KOPT-K1 (cell line): ENCODE results near the gene TMEM229B.

Experiments used
- H3K27ac ChIP-seq: fragments of 200-600 bp; sonication (generic); 2 replicates; pipeline ENCODE4 v1.5.1; 2016; ENCODE audit warnings: antibody characterized with exemption, mild to moderate bottlenecking, low read depth, low read length; ENCODE audit not compliant: poor library complexity, severe bottlenecking
- H3K36me3 ChIP-seq: fragments of 200-600 bp; sonication (generic); 2 replicates; pipeline ENCODE4 v1.5.1; 2017; ENCODE audit warnings: antibody characterized with exemption, mild to moderate bottlenecking, low read length, moderate library complexity; ENCODE audit not compliant: insufficient read depth
- H3K9me3 ChIP-seq: fragments of 200-600 bp; sonication (generic); 2 replicates; pipeline ENCODE4 v1.5.1; 2017; ENCODE audit warnings: antibody characterized with exemption, low read length, mild to moderate bottlenecking; ENCODE audit not compliant: insufficient read depth, poor library complexity, severe bottlenecking

TMEM229B gene

DNA sequence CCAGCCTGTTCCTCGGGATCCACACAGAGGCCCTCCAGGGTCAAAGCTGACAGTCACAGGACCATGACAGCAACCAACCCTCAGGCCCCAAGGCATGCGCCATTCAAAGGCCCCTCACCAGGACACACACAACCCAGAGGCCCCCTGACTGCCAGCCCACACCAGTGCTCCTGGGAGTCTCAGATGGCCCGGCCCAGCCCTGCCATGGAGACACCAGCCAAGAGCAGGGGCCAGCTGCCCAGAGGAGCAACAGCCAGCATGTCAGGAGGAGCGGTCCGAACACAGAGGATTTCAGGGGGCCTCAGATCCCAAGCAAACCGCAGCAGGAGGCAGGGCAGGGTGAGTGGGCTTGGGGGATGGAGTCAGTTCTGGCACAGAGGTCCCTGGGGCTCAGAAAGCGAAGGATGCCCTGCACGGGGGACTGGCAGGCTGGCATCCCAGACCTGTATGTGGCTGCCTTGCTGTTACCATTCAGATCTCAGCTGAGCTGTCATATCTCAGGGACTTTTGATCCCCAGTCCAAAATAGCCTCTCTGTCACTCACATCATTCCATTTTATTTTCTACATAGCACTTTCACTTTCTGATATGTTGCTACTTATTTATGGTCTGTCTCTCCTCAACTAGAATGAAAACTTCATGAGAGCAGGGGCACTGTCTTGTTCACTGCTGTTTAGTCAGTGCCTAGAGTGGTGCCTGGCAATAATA lies 4.8 kb downstream of the TMEM229B start:
- Histone ChIP-seq H3K9me3 (no peaks in the 10 kb centered on the region), H3K27ac (no peak overlapping the region), H3K36me3 (peaks cover 10% of the 10 kb centered on the region)

GRCh38 chr14:67482231-67483164 lies 6.0 kb downstream of the TMEM229B start:
- Histone ChIP-seq H3K36me3 (peaks cover 10% of the 10 kb centered on the region), H3K27ac (no peak overlapping the region), H3K9me3 (no peaks in the 10 kb centered on the region)

DNA sequence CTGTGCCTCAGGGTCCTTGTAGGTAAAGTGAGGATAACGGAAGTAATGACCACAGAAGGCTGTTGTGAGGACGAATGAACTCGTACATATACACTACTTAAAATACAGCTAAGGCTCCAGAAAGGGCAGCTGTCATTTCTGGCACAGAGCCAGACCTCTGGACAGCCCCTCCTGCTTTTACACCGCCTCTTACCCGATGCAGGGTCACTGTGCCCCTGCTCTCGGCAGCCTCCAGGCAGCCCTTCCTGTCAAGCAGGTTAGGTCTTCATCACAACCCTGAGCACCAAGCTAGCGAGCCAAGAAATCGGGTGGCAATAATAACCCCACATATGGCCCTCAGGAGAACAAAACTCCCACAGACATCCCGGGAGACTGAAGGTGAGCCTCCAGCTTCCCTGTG lies 8.5 kb downstream of the TMEM229B start:
- Histone ChIP-seq H3K9me3 (no peaks in the 10 kb centered on the region), H3K27ac (no peak overlapping the region), H3K36me3 (0 out of 2 replicates have a peak, but pooled peaks cover 3% of the 10 kb centered on the region)

DNA sequence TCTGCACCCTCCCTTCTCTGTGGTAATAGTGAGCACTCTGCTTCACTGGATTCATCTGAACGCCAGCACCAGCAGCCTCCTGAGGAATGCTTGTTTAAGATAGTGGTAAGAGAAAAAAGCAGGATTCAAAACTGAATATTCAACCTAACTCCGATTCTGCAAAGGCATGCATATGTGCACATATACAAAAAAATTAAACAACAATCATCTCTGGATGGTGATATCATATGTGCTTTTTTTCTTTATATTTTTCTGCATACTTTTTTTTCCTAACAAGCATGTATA lies 9.8 kb downstream of the TMEM229B start:
- no peak overlapping the region for H3K27ac ChIP-seq
- no peaks in the 10 kb centered on the region for H3K36me3 ChIP-seq
- no peaks in the 10 kb centered on the region for H3K9me3 ChIP-seq

DNA sequence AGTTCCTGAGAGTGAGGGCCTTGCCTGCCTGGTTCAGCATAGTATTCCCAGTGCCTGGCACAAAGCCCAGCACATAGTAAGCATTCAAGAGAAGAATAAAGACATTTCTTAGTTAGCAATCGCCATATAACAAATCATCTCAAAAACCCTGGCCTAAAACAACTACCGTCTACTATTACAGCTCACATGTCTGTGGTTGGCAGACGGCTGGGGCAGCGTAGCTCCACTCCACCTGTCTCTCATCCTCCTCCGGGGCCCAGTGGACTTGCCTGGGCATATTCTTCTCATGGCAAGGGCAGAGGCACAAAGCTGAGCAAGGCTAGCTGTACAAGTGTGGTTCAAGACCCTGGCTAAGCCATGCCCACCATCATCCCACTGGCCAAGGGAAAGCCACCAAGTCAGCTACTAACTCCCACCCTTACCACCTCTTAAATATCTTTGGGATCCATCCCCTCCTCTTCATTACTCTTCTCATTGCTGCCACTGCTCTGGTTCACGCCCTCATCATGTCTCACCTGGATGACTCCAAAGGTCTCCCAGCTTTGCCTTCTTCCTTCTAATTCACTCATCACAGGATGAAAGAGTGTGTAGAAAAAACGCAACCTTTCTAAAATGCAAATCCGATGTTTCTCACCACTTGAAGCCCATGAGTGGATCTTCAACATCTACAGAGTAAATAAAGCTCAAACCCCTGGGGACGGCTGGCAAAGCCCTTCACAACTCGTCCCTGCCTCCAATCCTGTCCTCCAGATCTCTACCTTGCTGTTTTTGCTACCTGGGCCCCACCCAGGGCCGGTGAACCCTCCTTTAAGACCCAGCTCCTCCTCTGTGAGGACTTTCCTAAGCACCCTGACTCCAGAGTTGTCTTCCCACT lies 10.4 kb downstream of the TMEM229B start:
- Histone ChIP-seq H3K36me3 (no peaks in the 10 kb centered on the region; the same call in 1 of the 2 replicates), H3K27ac (no peak overlapping the region), H3K9me3 (no peaks in the 10 kb centered on the region)

GRCh38 chr14:67474366-67474765 lies 14.2 kb downstream of the TMEM229B start:
- Histone ChIP-seq H3K27ac (no peak overlapping the region), H3K9me3 (no peaks in the 10 kb centered on the region), H3K36me3 (no peaks in the 10 kb centered on the region; the same call in 1 of the 2 replicates)

- H3K36me3 ChIP-seq = no peaks in the 10 kb centered on the region; the same call in 1 of the 2 replicates
These were observed 15.0 kb downstream of the TMEM229B start for GRCh38 chr14:67473290-67474082.

DNA sequence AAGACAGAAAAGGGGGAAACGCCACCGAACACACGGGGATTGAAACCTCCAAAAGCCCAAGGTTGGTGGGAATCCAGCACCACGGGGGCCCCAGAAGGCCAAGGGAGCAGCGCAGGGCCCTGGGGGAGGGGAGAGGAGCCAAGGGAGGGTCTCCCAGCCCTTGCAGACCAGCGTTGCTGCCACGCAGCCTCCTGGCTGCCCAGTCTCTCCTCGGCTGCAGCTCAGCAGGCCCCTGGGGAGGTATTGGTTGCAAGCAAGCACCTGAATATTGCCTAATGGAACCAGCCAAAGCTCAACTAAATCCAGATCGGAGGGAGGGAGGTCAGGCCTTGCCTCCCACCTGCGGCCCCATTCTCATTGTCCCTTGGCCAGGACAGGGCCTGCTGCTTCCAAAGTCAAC lies 15.8 kb downstream of the TMEM229B start:
- Histone ChIP-seq H3K9me3 (no peaks in the 10 kb centered on the region), H3K36me3 (no peaks in the 10 kb centered on the region; the same call in 1 of the 2 replicates), H3K27ac (no peak overlapping the region)

More at GRCh38 chr14:67473290-67474082, 15.0 kb downstream of the TMEM229B start:
- Histone ChIP-seq H3K27ac (no peak overlapping the region), H3K9me3 (no peaks in the 10 kb centered on the region)

DNA sequence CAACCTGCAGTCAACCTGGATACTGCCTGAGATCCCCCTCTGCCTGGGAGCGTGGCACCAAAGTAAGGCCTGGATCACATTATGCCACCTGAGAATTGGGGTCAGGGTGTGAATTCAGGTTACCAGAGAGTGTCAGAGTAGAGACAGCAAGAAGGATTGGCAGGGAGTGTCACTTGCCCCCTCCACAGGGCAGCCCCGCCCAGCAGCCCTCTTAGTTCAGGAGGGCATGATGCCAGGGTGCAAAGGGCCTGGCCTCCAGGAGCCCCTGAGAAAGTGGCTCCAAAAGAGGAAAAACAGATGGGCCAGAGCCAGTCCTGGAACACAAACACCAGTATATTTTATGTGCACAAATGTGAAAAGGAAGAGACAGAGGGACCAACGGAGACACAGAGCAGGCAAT lies 18.6 kb downstream of the TMEM229B start:
- H3K27ac ChIP-seq = no peak overlapping the region
- H3K36me3 ChIP-seq = no peaks in the 10 kb centered on the region; the same call in 1 of the 2 replicates
- H3K9me3 ChIP-seq = no peaks in the 10 kb centered on the region

DNA sequence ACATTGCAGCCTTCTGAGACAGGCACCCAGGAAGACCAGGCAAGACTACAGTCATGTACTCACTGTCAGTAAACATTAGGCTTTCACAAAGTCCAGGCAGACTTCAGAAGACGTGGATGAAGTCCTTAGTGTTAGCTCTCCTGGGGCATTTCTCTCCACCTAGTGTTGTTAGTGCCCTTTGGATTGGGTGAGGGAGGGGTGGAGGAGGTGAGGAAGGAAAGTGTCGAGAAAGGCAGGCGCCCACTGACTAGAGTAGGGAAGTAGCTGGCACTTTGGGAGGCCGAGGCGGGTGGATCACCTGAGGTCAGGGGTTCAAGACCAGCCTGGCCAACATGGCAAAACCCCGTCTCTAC lies 20.2 kb downstream of the TMEM229B start:
- Histone ChIP-seq H3K36me3 (no peaks in the 10 kb centered on the region; the same call in 1 of the 2 replicates), H3K9me3 (no peaks in the 10 kb centered on the region), H3K27ac (no peak overlapping the region)

DNA sequence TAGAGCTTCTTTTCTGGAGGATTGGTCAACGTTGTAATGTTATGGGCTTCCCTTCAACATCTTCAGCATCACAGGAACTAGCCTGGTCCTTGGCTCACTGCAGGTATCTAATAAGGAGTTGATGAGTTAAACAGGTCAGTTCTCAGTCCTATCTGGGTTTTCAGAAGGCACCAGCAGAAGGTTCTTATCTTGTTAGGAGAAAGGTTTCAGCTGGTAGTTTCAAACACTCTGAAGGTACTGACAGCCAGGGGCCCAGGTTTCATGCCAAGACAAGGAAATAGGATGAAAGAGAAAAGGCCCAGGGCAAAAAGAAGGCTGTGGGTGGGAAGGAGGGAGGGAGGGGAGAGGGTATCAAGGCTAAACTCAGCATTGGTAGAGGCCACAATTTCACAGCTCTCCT lies 21.4 kb downstream of the TMEM229B start:
- Histone ChIP-seq H3K9me3 (no peaks in the 10 kb centered on the region), H3K27ac (no peak overlapping the region), H3K36me3 (no peaks in the 10 kb centered on the region)

GRCh38 chr14:67464879-67465278 lies 23.6 kb downstream of the TMEM229B start:
- Histone ChIP-seq H3K27ac (peak overlapping the region; percentile 29), H3K36me3 (no peaks in the 10 kb centered on the region), H3K9me3 (no peaks in the 10 kb centered on the region)

DNA sequence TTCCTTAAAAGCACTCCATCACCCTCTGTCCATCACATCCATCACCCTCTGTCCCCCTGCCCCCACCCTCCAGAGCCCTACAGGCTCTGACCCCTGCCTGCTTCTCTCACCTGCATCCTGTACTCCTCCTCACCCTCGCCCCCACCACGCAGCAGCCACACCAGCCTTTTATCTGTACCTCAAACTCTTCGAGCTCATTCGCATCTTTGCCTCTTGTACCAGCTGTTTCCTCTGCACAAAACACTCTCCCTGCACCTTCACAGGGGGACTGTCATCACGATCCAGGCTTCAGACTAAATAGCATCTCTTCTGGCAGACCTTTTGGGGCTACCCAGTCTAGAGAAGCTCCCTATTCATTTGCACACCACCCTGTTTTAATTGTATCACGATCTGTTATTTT lies 24.1 kb downstream of the TMEM229B start:
- Histone ChIP-seq H3K36me3 (no peaks in the 10 kb centered on the region), H3K9me3 (no peaks in the 10 kb centered on the region), H3K27ac (peak overlapping the region; percentile 29)

GRCh38 chr14:67463900-67464299 lies 24.6 kb downstream of the TMEM229B start:
- H3K27ac ChIP-seq = no peak overlapping the region
- H3K36me3 ChIP-seq = no peaks in the 10 kb centered on the region
- H3K9me3 ChIP-seq = no peaks in the 10 kb centered on the region
